Adrenal gland (tissue), 5 donors: ENCODE measurements around the gene MAGI2.

Experiments
- CTCF ChIP-seq, 6 experiments: fragments of 450-650 bp in 4 of 6; fragments of 200-600 bp in 2 of 6; sonication (generic) in 1 of 6; IDR thresholded peaks; 1 replicate in 5 of 6; 2 replicates in 1 of 6; pipeline versions ENCODE4 v1.5.1 to v1.8.0; 2016 to 2021; ENCODE audit warnings: antibody characterized with exemption in 6 of 6, mild to moderate bottlenecking in 2 of 6, moderate library complexity in 1 of 6
- POLR2A ChIP-seq, 2 donors: fragments of 450-650 bp; IDR thresholded peaks; one replicate each; pipeline ENCODE4 v1.6.1; 2017; ENCODE audit warnings: antibody characterized with exemption in 2 of 2, mild to moderate bottlenecking in 2 of 2, moderate library complexity in 1 of 2
- donor health status: DM: no; HTN: no; CAD: no.

GRCh38 chr7:78224923-78225322, 1228.5 kb downstream of the MAGI2 start:
- no peak for TF ChIP-seq CTCF (IDR thresholded peaks at IDR 0.05)
- TF ChIP-seq POLR2A (IDR thresholded peaks at IDR 0.05) = no peak
